HG03520 (cell line): ENCODE measurements around the gene MEIKIN.

Experiments used
- ATAC-seq: cut with Tn5 transposase; IDR thresholded peaks from one replicate; pipeline ENCODE4 v1.9.1; 2021; ENCODE audit warnings: mild to moderate bottlenecking, moderate library complexity; ENCODE audit not compliant: unreplicated experiment

MEIKIN gene, protein sequence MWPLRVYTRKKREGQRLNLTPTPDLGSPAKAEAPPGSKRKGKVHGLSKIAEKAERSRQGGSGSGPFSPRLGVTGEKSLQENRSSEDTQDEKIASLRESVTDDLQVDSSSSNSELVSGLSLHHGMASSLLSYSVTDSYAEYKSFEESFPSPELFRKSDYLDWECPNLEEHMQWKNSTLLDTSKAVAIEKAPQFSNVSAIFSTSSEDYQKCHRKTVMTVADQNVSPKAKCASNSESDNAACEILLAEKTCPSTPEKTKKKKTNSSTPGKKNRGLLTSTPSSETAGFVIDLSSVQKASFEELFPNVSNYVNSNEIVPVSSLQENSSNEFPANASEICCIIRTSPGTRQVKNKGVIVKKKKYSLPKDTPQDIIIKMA

DNA sequence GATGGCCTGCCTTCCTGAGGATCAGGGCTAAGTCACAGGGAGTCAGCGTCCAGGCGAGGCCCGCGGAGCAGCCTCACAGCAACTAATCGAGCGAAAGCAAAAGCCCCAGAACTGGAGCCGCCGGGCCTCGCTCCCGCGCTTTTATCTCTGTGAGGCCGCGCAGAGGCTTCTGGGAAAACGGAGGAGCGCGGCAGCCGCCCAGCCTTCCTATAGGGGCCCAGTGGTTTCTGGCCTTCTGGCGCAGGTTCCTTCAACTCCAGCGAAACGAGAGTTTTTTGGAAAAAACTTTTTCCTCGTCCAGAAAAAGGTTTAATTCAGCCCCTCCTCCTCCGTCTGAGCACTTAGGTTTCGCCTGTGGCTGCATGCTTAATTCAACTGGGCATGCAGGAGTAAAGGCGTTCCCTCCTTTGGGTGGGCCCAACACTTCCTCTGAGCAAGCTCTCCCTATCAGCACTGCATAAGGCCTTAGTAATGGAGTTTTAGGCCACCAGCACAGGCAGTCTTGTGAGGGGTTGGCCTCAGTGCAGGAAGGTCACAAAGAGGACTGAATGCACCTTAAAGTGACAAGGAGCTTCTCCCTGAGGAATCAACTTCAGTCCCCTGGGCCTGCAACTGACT lies at the start of gene MEIKIN:
TSS of gene MEIKIN (minus strand) at position 113 of the 618 bp plus-strand sequence. CDS start 158 bp downstream, outside the sequence.
- no peak for ATAC-seq

GRCh38 chr5:131994533-131995226 lies 49.2 kb upstream of the MEIKIN start:
- no peak for ATAC-seq

DNA sequence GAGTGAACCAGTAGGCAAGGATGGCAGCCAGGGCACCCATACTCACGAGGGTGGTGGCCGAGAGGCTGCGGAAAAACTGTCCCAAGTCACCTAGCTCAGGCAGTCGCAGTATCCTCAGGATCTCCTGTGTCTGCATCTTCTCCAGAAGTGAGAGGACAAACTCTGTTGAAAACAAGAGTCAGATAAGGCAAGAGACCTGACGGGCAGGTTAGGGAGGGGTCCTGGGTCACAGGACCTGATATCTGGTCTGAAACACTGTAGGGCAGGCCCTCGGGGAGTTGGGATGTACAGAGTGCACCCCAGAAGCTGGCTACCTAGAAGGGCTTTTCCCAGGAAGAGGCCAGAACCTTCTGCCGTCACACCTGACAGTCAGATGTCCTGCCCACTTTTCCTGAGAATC lies 48.6 kb upstream of the MEIKIN start:
- ATAC-seq: no peak

DNA sequence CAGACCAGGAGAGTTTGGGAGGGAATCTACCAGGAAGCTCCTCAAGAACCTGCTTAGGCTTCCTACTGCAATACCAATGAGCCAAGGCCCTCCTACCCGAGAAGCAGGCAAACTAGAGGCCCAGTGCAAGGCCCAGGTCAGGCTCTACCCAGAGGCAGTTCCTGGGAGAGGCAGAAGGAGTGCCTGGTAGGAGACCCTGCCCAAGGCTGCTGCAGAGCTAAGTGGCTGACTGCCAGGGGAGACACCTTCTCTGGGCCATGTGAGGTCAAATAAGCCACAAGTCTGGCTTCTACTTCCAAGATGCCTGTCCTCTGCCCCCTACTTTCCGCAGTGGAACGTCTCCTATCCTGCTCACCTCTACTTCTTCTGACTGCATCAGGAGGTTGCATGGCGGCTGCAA lies 48.2 kb upstream of the MEIKIN start:
- no peak for ATAC-seq

DNA sequence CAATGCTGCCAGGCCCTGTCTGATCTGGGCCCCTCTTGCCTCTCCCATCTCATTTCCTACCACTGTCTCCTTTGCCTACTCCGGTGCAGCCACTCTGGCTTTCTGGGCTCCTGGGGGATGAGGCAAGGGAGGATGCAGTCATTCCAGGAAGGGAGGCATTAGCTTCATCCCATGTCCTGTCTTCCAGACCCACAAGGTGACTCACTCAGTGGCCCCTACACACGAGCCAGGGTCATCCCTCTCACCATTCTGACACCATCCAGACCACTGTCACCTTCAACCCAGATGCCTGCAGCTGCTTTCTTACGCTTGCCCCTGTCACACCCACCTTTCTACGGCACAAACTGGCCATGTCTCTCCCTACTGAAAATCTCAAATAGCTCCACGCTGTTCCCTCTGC lies 46.9 kb upstream of the MEIKIN start:
- ATAC-seq: no peak

DNA sequence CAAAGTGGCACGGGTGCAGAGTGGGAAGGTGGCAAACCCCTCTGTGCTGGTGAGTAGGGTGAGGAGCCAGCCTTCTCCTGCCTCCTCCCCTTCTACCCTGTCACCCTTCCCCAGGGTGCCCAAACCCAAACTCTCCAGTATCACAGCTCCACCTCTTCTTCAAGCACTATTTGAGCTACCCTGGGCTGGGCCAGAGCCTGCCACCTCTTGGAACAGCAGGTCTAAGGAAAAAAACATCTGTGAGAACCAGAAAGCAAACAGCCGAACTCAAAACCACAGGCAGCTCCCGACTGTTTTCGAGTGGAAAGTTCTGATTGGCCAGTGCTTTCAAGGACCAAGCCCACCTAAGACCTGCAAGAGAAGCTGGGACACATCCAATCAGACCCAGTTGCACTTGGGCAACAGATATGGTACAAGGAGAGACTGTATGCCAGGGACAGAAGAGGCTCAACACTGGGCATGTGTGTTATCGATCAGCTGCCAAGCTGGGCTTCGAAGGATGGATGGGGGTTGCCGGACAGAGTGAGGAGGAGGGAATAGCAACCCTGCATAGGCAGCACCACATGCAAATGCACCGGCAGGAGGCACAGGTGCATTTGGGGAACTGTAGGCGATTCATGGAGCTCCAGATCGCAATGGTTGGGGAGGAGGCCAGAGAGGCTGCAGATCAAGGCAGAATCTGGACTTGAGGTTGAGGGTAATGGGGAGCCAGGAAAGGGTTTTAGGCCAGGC lies 46.3 kb upstream of the MEIKIN start:
- no peak for ATAC-seq

DNA sequence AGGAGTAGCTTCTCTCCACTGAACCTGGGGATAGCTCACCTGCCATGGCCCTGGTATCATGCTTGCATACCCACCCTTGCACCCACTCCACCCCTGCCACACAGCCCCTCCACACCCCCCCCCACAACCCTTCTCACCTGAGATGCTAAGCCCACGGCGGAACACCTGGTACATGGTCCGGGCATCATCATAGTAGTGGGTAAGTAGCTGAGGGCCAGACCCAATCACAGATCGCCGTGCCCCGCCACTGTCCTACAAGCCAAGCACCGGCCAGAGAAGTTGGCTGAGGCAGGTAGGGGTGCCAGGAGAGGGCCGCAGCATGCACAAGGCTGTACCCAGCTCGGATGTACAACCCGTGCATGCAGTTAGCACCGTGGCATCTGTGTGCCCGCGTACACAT lies 45.3 kb upstream of the MEIKIN start:
- ATAC-seq: no peak

DNA sequence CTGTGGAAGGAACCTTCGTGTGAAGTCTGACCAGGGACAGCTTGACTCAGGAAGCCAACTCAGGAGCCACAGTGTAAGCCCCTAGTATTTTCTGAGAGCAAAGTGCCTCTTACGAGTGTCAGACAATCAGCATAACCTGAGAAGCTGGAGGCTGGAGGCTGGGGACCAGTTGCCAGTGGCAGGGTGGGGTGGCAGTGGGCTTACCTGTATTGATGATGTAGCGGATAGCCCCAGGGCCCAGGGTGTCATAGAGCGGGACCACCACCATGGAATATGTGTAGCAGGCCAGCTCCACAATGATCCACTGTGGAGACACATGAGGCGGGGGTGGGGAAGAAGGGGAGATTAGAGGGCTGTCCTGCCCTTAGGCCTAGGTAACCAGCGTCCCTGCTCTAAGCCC lies 43.1 kb upstream of the MEIKIN start:
- ATAC-seq: no peak

GRCh38 chr5:131987251-131987650 lies 41.8 kb upstream of the MEIKIN start:
- no peak for ATAC-seq

- no peak for ATAC-seq
Measured at GRCh38 chr5:131986161-131986912, 40.9 kb upstream of the MEIKIN start.

DNA sequence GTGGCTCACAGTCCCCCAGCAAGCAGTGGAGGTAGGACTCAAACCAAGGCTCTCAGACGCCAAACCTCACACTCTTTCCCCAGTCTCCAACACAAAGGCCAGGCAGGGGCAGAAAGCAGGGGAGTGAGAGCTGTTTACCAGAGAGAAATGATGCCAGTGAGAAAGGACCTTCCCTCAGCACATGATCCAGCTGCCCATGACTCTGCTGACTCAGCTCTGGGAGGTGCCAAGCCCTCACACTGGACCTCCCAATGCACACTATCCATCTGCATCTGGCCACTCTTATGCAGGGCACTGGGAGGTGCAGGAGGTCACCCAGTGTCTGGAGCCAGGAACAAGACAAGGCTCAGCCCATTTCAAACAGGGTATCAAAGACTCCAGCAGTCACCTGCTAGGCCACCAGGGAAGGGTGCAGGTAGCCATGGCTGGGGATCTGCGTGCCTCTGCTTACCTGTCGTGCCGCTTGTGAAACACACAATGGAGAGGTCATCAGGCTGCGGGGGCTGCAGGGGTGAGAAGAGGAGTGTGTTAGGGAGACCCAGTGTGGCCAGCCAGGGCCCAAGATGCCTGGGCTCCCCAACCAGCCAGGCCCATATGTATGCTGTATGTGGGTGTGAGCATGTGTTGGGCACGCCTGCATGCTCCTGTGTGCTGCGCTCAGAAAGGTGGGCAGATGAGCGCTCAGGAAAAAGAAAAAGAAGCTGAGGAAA lies 39.6 kb upstream of the MEIKIN start:
- no peak for ATAC-seq

DNA sequence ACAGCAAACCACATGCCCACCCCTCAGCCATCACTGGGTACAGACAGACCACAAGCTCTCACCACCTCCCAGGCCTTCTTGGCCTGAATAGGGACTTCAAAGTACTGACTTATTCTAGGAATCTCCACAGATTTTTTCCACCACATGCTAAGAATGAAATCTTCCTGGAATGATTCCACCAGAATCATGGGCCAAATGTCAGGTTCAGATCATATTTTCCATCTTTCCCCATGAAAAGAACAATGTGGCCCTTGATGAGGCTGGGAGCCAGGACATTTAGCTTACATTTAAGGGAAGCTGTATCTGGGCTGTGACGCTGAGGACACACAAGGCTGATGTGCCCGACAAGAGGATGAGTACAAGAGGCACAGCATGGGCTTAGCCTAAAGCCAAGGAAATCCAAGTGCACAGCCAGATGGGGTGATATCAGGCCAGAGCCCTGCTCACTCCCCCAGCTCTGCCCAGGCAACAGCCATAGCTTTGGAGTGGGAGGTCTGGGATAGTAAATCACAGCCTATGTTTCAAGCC lies 37.8 kb upstream of the MEIKIN start:
- ATAC-seq: no peak

GRCh38 chr5:131981516-131981915 lies 36.1 kb upstream of the MEIKIN start:
- ATAC-seq: no peak

DNA sequence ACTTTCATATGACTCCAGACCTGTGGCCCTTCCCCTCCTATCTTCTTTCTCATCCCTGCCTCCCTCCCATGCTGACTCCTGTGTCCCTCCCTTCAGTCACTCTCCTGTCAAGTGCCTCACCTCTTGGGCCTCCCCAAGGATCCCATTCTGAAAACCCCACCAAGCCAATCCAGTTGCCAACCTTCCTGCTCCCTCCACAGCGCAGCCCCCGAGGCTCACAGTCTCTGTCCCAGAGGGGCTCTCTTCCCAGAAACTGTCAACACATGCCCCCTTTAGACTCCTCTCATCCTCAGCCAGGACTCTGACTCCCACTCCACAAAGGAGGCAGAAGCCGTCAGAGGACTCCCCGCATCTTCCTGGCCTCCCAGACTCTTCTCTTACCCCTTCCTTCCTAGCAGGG lies 35.2 kb upstream of the MEIKIN start:
- no peak for ATAC-seq

- ATAC-seq: no peak
Measured at GRCh38 chr5:131979816-131980215, 34.4 kb upstream of the MEIKIN start.

DNA sequence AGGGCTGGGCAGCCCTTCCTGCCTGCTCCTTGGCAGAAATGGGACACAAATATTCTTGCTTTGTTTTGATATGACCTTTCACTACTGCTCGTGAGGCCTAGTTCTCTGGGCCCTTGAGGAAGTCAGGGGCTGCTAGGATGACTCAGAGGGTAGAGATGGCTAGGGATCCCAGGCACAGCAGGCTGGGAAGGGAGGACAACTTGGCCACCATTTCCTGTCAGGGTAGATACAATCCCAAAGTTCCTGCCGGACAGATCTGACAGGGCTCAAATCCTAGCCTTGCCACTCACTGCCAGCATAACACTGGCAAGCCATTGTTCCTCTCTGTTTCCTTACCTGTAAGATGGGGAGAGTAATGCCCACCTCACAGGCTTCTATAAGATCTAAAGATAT lies 31.7 kb upstream of the MEIKIN start:
- no peak for ATAC-seq

DNA sequence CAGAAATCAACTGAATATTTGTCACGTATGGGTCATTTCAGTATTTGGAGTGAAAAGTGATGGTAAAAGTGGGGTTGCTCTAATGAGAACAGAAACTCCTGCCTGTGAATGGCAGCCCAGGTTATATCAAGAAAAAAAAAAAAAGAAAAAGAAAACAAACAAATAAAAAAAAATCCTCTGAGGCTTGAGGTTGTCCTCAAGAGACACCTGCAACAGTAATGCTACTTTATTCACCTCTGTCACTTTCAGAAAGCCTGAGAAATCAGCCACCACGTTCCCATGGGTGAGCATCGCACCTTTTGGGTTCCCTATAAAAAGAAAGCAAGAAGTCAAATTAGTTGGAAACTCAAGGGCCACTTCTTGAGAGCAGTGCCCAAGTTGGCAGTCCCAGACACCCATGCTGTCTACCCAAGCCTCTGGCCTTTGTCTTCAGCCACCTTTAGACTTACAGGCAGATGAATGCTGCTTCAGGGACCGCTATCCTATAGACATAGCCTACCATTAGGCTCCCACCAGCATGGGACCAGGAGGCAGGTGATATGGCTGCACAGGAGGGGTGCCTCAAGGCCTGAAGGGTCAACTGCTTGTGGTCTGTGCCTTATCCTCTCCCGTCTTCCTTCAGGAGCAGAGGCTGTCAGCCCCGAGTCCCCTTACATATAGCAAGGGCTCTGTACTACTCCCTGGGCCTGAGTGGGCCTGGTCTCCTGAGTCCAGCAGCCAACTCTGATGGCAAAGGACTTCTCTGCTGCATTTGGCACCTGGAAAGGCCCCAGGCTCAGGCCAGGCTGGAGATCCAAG lies 31.1 kb upstream of the MEIKIN start:
- ATAC-seq: no peak

DNA sequence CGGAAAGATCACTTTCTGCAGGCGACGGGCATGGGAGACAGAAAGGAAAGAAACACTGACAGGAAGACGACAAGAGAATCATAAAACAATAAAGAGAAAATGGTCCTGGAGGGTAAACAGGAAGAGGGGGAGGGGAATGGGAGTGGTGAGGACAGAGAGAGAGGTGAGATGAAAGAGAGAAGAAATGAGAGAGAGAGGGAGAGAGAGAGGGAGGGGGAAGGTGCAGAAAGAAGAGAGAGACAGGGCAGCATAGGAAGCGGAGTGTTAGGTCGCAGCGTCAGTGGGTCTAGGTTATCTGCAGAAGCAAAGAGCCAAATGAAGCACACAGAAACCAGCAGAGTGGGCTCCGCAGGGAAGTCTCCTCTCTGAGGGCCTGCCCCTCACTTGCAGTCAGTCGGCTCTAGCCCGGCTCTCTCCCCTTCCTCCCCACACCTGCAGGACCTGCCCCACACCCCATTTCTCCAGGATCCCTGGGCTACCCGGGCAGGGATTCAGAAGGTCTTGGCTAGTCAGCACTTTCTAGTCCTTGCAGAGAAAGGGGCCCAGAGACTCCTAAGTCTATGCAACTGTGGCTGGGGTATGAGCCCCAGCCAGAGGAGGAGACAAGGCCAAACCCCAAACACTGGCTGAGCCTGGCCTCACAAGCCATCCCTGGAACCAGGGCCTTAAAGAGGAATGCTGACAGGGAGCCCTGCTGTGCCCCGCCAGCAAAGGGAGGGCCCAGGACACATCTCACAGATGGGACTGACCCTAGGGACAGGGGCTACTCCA lies 29.7 kb upstream of the MEIKIN start:
- ATAC-seq: no peak
